K562 (cell line): Measurements from ENCODE around the gene ZNF343. TPM values are rescaled to one million over a fixed set of nuclear protein-coding genes. Genes with fewer than 3 reads are reported as not detected.

Source experiments
- CREM ChIP-seq: IDR thresholded peaks from 2 replicates; pipeline ENCODE4 v1.6.1; 2014; ENCODE audit warnings: antibody characterized with exemption, low read depth
- MAFK ChIP-seq: IDR thresholded peaks from 2 replicates; pipeline ENCODE4 v1.6.1; 2011; ENCODE audit warnings: low read length, improper control_type of control experiment
- MEF2A ChIP-seq: IDR thresholded peaks from 2 replicates; pipeline ENCODE4 v1.6.1; 2011; ENCODE audit warnings: low read depth, mild to moderate bottlenecking, low read length, moderate library complexity; ENCODE audit not compliant: control insufficient read depth
- SAFB ChIP-seq: fragments of 200-400 bp; formaldehyde crosslinking; IDR thresholded peaks from 2 replicates; pipeline ENCODE4 v1.6.1; 2017; ENCODE audit warnings: low read depth, low read length, borderline replicate concordance
- SLC30A9 ChIP-seq: fragments of 250-450 bp; sonication (Bioruptor Pico); IDR thresholded peaks from 2 replicates; pipeline ENCODE4 v1.8.0; 2022; ENCODE audit warnings: mild to moderate bottlenecking, moderate library complexity
- SMC3 ChIP-seq: conservative IDR thresholded peaks from 2 replicates; pipeline ENCODE4 v1.6.1; 2011; ENCODE audit warnings: low read depth, low read length, improper control_type of control experiment; ENCODE audit not compliant: insufficient read depth
- THRAP3 ChIP-seq: fragments of 450-650 bp; IDR thresholded peaks from 2 replicates; pipeline ENCODE4 v1.6.1; 2016; ENCODE audit warnings: mild to moderate bottlenecking, inconsistent platforms, borderline replicate concordance
- YBX1 ChIP-seq: fragments of 450-650 bp; IDR thresholded peaks from 2 replicates; pipeline ENCODE4 v1.7.1; 2016; ENCODE audit warnings: mild to moderate bottlenecking
- ZNF121 ChIP-seq: sonication (generic); formaldehyde crosslinking; conservative IDR thresholded peaks from 2 replicates; pipeline ENCODE4 v1.8.0; 2022; ENCODE audit warnings: missing genetic modification reagents
- ZNF398 ChIP-seq: fragments of 250-450 bp; sonication (Bioruptor Pico); IDR thresholded peaks from 2 replicates; pipeline ENCODE4 v1.8.0; 2021; ENCODE audit warnings: moderate library complexity, mild to moderate bottlenecking, inconsistent platforms
- ZNF57 ChIP-seq: fragments of 450-650 bp; formaldehyde crosslinking; IDR thresholded peaks from 2 replicates; pipeline ENCODE4 v1.4.0; 2020; ENCODE audit warnings: mild to moderate bottlenecking, moderate library complexity
- polyA plus RNA-seq, 8 experiments: library from polyadenylated mRNA; depleted of rRNA in 4 of 8; stranded (reverse) in 5 of 8; unstranded in 3 of 8; fragments of >200 nt; fragmentation: Nextera tagmentation in 2 of 8; fragmentation: Illumina TruSeq in 1 of 8; extraction: Ambion mirVana in 2 of 8; extraction: Trizol in 1 of 8; gene quantifications; 2 replicates each; pipeline versions ENCODE4 v1.2.1 to v1.2.3, GENCODE V29; 2011 to 2014; ENCODE audit warnings: inconsistent platforms in 1 of 8, missing spikeins in 1 of 8
- total RNA-seq, 7 experiments: library from RNA; depleted of rRNA in 6 of 7; stranded (reverse); fragments of >200 nt in 6 of 7; fragmentation: Illumina TruSeq in 2 of 7; extraction: Trizol in 2 of 7; gene quantifications; 2 replicates each; pipeline versions ENCODE4 v1.2.1 to v1.2.3, GENCODE V29; 2011 to 2021; ENCODE audit warnings: low replicate concordance in 1 of 7
- TF ChIP-seq, protein P1 (sequence below): sonication (generic); IDR thresholded peaks from 2 replicates; pipeline ENCODE4 v1.6.1; 2016
- TF ChIP-seq, protein P2 (sequence below): fragments of 150-350 bp; conservative IDR thresholded peaks from 2 replicates; pipeline ENCODE4 v1.6.1; 2014; ENCODE audit warnings: low read length
- TF ChIP-seq, protein P3 (sequence below), 2 experiments: fragments of 450-650 bp; conservative IDR thresholded peaks; 2 replicates each; pipeline ENCODE4 v1.6.1; 2017; ENCODE audit warnings: mild to moderate bottlenecking in 2 of 2, moderate library complexity in 2 of 2
- TF ChIP-seq, protein P4 (sequence below), 2 experiments: fragments of 450-650 bp; IDR thresholded peaks; 2 replicates each; pipeline ENCODE4 v1.6.1; 2018; ENCODE audit warnings: mild to moderate bottlenecking in 2 of 2, low read depth in 1 of 2; ENCODE audit not compliant: partially characterized antibody in 2 of 2

Gene ZNF343
- total and polyA plus RNA-seq, 9 of the 15 experiments (the other 6 are each of a cell fraction or from before 2014, with no cell fraction given) = 1.4 to 9.8 (median 6.4) TPM

GRCh38 chr20:2508631-2509467 is at the start of gene ZNF343 (continued):
- TF ChIP-seq YBX1 = no peak
- TF ChIP-seq, protein P1, sequence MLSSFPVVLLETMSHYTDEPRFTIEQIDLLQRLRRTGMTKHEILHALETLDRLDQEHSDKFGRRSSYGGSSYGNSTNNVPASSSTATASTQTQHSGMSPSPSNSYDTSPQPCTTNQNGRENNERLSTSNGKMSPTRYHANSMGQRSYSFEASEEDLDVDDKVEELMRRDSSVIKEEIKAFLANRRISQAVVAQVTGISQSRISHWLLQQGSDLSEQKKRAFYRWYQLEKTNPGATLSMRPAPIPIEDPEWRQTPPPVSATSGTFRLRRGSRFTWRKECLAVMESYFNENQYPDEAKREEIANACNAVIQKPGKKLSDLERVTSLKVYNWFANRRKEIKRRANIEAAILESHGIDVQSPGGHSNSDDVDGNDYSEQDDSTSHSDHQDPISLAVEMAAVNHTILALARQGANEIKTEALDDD = no peak
- TF ChIP-seq THRAP3 = no peak
- TF ChIP-seq SMC3 = no peak
- TF ChIP-seq, protein P2, sequence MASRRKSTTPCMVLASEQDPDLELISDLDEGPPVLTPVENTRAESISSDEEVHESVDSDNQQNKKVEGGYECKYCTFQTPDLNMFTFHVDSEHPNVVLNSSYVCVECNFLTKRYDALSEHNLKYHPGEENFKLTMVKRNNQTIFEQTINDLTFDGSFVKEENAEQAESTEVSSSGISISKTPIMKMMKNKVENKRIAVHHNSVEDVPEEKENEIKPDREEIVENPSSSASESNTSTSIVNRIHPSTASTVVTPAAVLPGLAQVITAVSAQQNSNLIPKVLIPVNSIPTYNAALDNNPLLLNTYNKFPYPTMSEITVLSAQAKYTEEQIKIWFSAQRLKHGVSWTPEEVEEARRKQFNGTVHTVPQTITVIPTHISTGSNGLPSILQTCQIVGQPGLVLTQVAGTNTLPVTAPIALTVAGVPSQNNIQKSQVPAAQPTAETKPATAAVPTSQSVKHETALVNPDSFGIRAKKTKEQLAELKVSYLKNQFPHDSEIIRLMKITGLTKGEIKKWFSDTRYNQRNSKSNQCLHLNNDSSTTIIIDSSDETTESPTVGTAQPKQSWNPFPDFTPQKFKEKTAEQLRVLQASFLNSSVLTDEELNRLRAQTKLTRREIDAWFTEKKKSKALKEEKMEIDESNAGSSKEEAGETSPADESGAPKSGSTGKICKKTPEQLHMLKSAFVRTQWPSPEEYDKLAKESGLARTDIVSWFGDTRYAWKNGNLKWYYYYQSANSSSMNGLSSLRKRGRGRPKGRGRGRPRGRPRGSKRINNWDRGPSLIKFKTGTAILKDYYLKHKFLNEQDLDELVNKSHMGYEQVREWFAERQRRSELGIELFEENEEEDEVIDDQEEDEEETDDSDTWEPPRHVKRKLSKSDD = no peak
- TF ChIP-seq, protein P3, sequence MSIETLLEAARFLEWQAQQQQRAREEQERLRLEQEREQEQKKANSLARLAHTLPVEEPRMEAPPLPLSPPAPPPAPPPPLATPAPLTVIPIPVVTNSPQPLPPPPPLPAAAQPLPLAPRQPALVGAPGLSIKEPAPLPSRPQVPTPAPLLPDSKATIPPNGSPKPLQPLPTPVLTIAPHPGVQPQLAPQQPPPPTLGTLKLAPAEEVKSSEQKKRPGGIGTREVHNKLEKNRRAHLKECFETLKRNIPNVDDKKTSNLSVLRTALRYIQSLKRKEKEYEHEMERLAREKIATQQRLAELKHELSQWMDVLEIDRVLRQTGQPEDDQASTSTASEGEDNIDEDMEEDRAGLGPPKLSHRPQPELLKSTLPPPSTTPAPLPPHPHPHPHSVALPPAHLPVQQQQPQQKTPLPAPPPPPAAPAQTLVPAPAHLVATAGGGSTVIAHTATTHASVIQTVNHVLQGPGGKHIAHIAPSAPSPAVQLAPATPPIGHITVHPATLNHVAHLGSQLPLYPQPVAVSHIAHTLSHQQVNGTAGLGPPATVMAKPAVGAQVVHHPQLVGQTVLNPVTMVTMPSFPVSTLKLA (conservative IDR thresholded peaks at IDR 0.05) = peak in 1 of 2 experiments; percentile 64; a peak in 2 of 4 replicates
- no peak for TF ChIP-seq MAFK
- TF ChIP-seq SAFB = no peak
- no peak for TF ChIP-seq MEF2A
- peak; percentile 46; the same call in 1 of the 2 replicates for TF ChIP-seq CREM
- no peak for TF ChIP-seq ZNF398 (CRISPR knock-in tag)
- no peak for TF ChIP-seq SLC30A9
- TF ChIP-seq, protein P4, sequence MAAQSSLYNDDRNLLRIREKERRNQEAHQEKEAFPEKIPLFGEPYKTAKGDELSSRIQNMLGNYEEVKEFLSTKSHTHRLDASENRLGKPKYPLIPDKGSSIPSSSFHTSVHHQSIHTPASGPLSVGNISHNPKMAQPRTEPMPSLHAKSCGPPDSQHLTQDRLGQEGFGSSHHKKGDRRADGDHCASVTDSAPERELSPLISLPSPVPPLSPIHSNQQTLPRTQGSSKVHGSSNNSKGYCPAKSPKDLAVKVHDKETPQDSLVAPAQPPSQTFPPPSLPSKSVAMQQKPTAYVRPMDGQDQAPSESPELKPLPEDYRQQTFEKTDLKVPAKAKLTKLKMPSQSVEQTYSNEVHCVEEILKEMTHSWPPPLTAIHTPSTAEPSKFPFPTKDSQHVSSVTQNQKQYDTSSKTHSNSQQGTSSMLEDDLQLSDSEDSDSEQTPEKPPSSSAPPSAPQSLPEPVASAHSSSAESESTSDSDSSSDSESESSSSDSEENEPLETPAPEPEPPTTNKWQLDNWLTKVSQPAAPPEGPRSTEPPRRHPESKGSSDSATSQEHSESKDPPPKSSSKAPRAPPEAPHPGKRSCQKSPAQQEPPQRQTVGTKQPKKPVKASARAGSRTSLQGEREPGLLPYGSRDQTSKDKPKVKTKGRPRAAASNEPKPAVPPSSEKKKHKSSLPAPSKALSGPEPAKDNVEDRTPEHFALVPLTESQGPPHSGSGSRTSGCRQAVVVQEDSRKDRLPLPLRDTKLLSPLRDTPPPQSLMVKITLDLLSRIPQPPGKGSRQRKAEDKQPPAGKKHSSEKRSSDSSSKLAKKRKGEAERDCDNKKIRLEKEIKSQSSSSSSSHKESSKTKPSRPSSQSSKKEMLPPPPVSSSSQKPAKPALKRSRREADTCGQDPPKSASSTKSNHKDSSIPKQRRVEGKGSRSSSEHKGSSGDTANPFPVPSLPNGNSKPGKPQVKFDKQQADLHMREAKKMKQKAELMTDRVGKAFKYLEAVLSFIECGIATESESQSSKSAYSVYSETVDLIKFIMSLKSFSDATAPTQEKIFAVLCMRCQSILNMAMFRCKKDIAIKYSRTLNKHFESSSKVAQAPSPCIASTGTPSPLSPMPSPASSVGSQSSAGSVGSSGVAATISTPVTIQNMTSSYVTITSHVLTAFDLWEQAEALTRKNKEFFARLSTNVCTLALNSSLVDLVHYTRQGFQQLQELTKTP (IDR thresholded peaks at IDR 0.05; ENCODE audit: low read depth in 1 of 2, partially characterized antibody in 2 of 2) = peak in 1 of 2 experiments; percentile 96
- no peak for TF ChIP-seq ZNF57 (CRISPR knock-in tag)
- TF ChIP-seq ZNF121 = no peak
